ENCODE results near the gene IQCC. TPM values are rescaled to one million over a fixed set of nuclear protein-coding genes. Genes with fewer than 3 reads are reported as not detected.

The IQCC gene
- total RNA-seq, 1 experiment from 2014 or later: 4.9 TPM

DNA sequence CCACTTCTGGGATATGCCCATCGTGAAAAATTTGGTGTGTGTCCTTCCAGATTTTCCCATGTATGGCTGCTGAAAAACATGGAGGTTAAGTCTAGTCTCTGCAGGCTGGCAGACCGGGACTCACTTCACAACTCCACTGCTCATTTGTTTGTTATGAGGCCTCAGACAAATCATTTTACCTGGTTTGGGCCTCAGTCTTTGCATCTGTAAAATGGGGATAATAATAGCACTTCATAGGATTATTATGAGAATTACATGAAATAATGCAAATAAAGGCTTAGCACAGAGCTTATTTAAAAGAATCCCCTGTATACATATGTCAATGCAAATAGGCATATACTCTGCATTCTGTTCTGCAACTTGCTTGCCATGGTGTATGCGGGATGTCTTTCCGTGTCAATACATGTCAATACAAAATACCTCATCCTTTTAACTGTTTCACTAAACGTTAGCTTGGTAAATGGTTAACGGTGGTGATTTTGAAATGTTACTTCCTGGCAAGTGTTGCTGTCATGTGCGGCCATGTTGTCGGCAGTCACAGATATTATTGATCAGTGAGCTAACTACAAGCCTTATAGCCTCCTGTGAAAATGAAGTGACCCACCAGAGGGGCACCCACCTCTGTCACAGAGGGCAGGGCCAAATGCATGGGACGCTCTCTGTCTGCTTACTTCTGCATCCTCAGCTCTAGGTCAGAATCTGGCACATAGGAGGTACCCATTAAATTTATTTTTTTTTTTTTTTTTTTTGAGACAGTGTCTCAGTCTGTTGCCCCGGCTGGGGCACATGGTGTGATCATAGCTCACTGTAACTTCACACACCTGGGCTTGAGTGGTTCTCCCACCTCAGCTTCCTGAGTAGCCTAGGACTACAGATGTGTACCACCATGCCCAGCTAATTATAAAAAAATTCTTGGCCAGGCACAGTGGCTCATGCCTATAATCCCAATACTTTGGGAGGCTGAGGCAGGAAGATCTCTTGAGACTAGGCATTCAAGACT, 49.9 kb downstream of the IQCC start:
- no peaks in the 10 kb centered on the region for H3K27me3 ChIP-seq (ENCODE audit: insufficient read depth, low read depth)
- no peaks in the 10 kb centered on the region for H3F3A ChIP-seq (ENCODE audit: insufficient read depth, low read depth)
- H2AFZ ChIP-seq: no peak overlapping the region
- no peak overlapping the region for H3K4me2 ChIP-seq
- BruUV-seq (replicated peaks): no TSS peak
- POLR2A ChIA-PET (ENCODE audit: unreplicated experiment): no interaction called here
- H3K9me3 ChIP-seq (ENCODE audit: insufficient read depth, low read depth): no peaks in the 10 kb centered on the region
- H3K27ac ChIP-seq: no peak overlapping the region
- no peaks in the 10 kb centered on the region for H3K79me2 ChIP-seq (ENCODE audit: low read depth)
- TF ChIP-seq, protein P1, sequence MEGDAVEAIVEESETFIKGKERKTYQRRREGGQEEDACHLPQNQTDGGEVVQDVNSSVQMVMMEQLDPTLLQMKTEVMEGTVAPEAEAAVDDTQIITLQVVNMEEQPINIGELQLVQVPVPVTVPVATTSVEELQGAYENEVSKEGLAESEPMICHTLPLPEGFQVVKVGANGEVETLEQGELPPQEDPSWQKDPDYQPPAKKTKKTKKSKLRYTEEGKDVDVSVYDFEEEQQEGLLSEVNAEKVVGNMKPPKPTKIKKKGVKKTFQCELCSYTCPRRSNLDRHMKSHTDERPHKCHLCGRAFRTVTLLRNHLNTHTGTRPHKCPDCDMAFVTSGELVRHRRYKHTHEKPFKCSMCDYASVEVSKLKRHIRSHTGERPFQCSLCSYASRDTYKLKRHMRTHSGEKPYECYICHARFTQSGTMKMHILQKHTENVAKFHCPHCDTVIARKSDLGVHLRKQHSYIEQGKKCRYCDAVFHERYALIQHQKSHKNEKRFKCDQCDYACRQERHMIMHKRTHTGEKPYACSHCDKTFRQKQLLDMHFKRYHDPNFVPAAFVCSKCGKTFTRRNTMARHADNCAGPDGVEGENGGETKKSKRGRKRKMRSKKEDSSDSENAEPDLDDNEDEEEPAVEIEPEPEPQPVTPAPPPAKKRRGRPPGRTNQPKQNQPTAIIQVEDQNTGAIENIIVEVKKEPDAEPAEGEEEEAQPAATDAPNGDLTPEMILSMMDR (conservative IDR thresholded peaks at IDR 0.05): no peak
- no peak for TF ChIP-seq EZH2 (IDR thresholded peaks at IDR 0.05; ENCODE audit: low read depth)
- DNase-seq: no peak
- CTCF ChIA-PET: no interaction called here
- H3K4me3 ChIP-seq: no peak overlapping the region
- no peaks in the 10 kb centered on the region for H3K9me2 ChIP-seq (ENCODE audit: insufficient read depth)
- no peaks in the 10 kb centered on the region for H3K4me1 ChIP-seq (replicated peaks; ENCODE audit: insufficient read depth)
- H3K36me3 ChIP-seq (ENCODE audit: low read depth): no peaks in the 10 kb centered on the region
- intact Hi-C loops (cut with micrococcal nuclease; ENCODE audit: unreplicated experiment): no loop called here
- H4K20me1 ChIP-seq (ENCODE audit: insufficient read depth): no peaks in the 10 kb centered on the region

DNA sequence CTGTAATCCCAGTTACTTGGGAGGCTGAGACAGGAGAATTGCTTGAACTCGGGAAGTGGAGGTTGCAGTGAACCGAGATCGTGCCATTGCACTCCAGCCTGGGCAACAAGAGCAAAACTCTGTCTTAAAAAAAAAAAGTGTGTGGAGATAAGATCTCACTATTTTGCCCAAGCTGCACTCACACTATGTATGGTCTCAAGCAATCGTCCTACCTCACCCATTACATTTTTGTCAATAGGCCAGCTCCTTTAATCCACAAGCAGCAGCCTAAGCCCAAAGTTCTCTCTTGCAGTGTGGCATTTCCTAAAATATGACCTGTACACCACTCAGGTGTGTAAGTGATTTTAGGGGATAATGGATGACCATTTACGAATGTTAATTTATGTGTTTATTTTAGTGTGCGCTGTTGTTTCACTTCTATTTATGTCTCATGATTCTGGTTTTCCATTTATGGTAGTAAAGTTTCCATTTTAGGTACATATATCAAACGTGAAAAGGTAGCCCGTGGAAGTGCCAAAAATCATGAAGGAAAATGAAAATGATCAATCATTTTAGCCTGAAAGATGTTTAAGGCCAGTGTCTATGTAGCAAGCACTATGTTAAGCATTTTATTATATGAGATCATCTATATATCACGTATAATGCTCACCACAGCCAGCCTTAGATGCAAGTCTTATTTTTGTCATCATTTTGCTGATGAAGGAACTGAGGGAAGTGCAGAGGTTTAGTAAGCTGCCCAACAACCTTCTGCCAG, 51.2 kb downstream of the IQCC start:
- Histone ChIP-seq H3K4me2 (no peak overlapping the region), H3F3A (ENCODE audit: insufficient read depth, low read depth) (no peaks in the 10 kb centered on the region), H3K79me2 (ENCODE audit: low read depth) (no peaks in the 10 kb centered on the region), H3K36me3 (ENCODE audit: low read depth) (no peaks in the 10 kb centered on the region), H4K20me1 (ENCODE audit: insufficient read depth) (no peaks in the 10 kb centered on the region), H3K9me2 (ENCODE audit: insufficient read depth) (no peaks in the 10 kb centered on the region), H2AFZ (no peak overlapping the region), H3K4me3 (no peak overlapping the region), H3K4me1 (replicated peaks; ENCODE audit: insufficient read depth) (no peaks in the 10 kb centered on the region), H3K27me3 (ENCODE audit: insufficient read depth, low read depth) (no peaks in the 10 kb centered on the region), H3K27ac (no peak overlapping the region), H3K9me3 (ENCODE audit: insufficient read depth, low read depth) (no peaks in the 10 kb centered on the region)
- no TSS peak for BruUV-seq (replicated peaks)
- CTCF ChIA-PET: no interaction called here
- no peak for DNase-seq
- intact Hi-C loops (cut with micrococcal nuclease; ENCODE audit: unreplicated experiment): no loop called here
- no peak for TF ChIP-seq EZH2 (IDR thresholded peaks at IDR 0.05; ENCODE audit: low read depth)
- TF ChIP-seq, protein P1 (conservative IDR thresholded peaks at IDR 0.05): no peak
- POLR2A ChIA-PET (ENCODE audit: unreplicated experiment): interaction anchor here (0.5 kb wide), 1 partner anchor 324 kb away, joined by 6 read pairs; no protein-coding TSS in a partner anchor

DNA sequence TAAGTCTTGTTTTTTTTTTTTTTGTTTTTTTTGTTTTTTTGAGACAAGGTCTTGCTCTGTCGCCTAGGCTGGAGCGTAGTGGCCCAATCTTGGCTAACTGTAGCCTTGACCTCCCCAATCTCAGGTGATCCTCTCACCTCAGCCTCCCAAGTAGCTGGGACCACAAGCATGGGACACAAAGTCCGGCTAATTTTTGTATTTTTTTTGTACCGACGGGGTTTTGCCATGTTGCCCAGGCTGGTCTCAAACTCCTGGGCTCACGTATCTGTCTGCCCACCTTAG, 51.7 kb downstream of the IQCC start:
- no peaks in the 10 kb centered on the region for H3K79me2 ChIP-seq (ENCODE audit: low read depth)
- no peak overlapping the region for H3K4me3 ChIP-seq
- no peaks in the 10 kb centered on the region for H3K4me1 ChIP-seq (replicated peaks; ENCODE audit: insufficient read depth)
- POLR2A ChIA-PET (ENCODE audit: unreplicated experiment): no interaction called here
- no peaks in the 10 kb centered on the region for H4K20me1 ChIP-seq (ENCODE audit: insufficient read depth)
- no peak overlapping the region for H2AFZ ChIP-seq
- H3K27me3 ChIP-seq (ENCODE audit: insufficient read depth, low read depth): no peaks in the 10 kb centered on the region
- H3F3A ChIP-seq (ENCODE audit: insufficient read depth, low read depth): no peaks in the 10 kb centered on the region
- no peak for DNase-seq
- no peak for TF ChIP-seq EZH2 (IDR thresholded peaks at IDR 0.05; ENCODE audit: low read depth)
- TF ChIP-seq, protein P1 (conservative IDR thresholded peaks at IDR 0.05): no peak
- no peaks in the 10 kb centered on the region for H3K9me2 ChIP-seq (ENCODE audit: insufficient read depth)
- H3K27ac ChIP-seq: no peak overlapping the region
- H3K4me2 ChIP-seq: no peak overlapping the region
- no peaks in the 10 kb centered on the region for H3K9me3 ChIP-seq (ENCODE audit: insufficient read depth, low read depth)
- BruUV-seq (replicated peaks): no TSS peak
- no peaks in the 10 kb centered on the region for H3K36me3 ChIP-seq (ENCODE audit: low read depth)
- CTCF ChIA-PET: no interaction called here
- intact Hi-C loops (cut with micrococcal nuclease; ENCODE audit: unreplicated experiment): no loop called here

Other genes with a start within 250 kb of the IQCC start
- 161 and 172 TPM in 2 replicates for gene KHDRBS1, start 191.8 kb upstream of the IQCC start, total RNA-seq (2021)
- gene TMEM39B, start 132.7 kb upstream of the IQCC start, total RNA-seq (2021): 26.0 and 27.2 TPM in 2 replicates
- gene KPNA6, start 97.6 kb upstream of the IQCC start, total RNA-seq (2021): 76.0 and 89.9 TPM in 2 replicates
- 32.0 and 45.8 TPM in 2 replicates for gene TXLNA, start 26.0 kb upstream of the IQCC start, total RNA-seq (2021)
- 4.4 and 4.7 TPM in 2 replicates for gene CCDC28B, start 5.1 kb upstream of the IQCC start, total RNA-seq (2021)
- not detected in 2 replicates for gene DCDC2B, start 3.4 kb downstream of the IQCC start, total RNA-seq (2021)
- gene TMEM234, start 16.7 kb downstream of the IQCC start, total RNA-seq (2021): 14.1 and 18.1 TPM in 2 replicates
- gene EIF3I, start 16.7 kb downstream of the IQCC start, total RNA-seq (2021): 199 and 229 TPM in 2 replicates
- 1.6 and 2.2 TPM in 2 replicates for gene FAM167B, start 41.6 kb downstream of the IQCC start, total RNA-seq (2021)
- 2.0 and 2.6 TPM in 2 replicates for gene LCK, start 45.6 kb downstream of the IQCC start, total RNA-seq (2021)
- gene HDAC1, start 86.4 kb downstream of the IQCC start, total RNA-seq (2021): 131 and 171 TPM in 2 replicates
- 91.5 and 117 TPM in 2 replicates for gene MARCKSL1, start 130.6 kb downstream of the IQCC start, total RNA-seq (2021)
- gene FAM229A, start 156.8 kb downstream of the IQCC start, total RNA-seq (2021): 11.7 and 13.1 TPM in 2 replicates
- gene TSSK3, start 156.9 kb downstream of the IQCC start, total RNA-seq (2021): 3.8 and 3.9 TPM in 2 replicates
- gene BSDC1, start 188.8 kb downstream of the IQCC start, total RNA-seq (2021): 74.0 and 76.2 TPM in 2 replicates

Measured in PC-9 (cell line).